OCI-M2 (cell line): Measurements from ENCODE around the gene RPL31.

ENCODE experiments used
- DNase-seq: peaks from one replicate; lab custom pipeline; 2025; ENCODE audit not compliant: unreplicated experiment; lab: John Stamatoyannopoulos, UW

RPL31 gene

GRCh38 chr2:100993294-100993693, 8.8 kb upstream of the RPL31 start:
- no peak for DNase-seq

GRCh38 chr2:100995309-100996075, 6.6 kb upstream of the RPL31 start:
- DNase-seq, result no peak

- no peak for DNase-seq
Measured at GRCh38 chr2:100997509-100998234, 4.4 kb upstream of the RPL31 start.

- no peak for DNase-seq
Measured at GRCh38 chr2:100998235-100998573, 3.9 kb upstream of the RPL31 start.

- DNase-seq, result no peak
Measured at GRCh38 chr2:100999995-101000394, 2.1 kb upstream of the RPL31 start.

DNA sequence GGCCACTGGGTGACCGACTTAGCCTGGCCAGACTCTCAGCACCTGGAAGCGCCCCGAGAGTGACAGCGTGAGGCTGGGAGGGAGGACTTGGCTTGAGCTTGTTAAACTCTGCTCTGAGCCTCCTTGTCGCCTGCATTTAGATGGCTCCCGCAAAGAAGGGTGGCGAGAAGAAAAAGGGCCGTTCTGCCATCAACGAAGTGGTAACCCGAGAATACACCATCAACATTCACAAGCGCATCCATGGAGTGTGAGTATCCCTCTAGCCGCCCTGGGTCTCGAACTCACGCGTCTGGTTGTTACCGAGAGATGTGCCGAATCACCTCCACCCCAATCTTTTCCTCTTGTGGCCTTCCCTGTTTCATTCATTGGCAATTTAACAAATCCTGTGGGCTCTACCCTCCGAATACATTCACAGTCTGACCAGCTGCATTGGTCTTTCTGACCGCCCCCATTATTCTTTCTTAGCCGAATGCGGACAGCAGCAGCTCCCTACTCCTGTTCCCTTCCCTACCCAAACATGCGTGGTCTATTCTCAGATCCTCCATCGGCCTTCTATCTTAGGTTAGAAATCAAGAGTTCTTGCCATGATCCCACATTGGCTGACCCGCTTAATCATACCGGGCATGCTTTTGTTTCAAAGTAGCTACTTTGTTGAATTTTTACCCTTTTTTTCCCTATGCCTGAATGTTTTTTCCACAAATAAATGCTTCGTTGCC, 631 bp downstream of the RPL31 start:
- no peak for DNase-seq

GRCh38 chr2:101003278-101003775, 1.2 kb downstream of the RPL31 start:
- DNase-seq, result no peak

GRCh38 chr2:101004620-101005325, 2.7 kb downstream of the RPL31 start:
- DNase-seq, result no peak

DNA sequence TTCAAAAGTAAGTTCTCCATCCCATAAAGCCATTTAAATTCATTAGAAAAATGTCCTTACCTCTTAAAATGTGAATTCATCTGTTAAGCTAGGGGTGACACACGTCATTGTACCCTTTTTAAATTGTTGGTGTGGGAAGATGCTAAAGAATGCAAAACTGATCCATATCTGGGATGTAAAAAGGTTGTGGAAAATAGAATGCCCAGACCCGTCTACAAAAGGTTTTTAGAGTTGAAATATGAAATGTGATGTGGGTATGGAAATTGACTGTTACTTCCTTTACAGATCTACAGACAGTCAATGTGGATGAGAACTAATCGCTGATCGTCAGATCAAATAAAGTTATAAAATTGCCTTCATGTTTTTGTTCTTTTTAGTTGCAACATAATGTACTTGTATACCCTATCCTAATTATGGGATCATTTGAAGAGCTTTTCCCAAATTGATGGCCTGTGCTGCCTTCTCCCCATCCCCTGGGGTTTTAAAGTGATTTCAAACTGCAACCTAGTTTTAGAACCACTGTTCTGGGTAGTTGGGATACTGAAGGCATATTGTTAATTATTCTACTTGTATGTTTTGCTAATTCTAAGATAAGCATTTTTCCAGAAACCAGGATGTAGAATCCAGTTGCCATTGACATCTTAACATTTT, 4.1 kb downstream of the RPL31 start:
- DNase-seq, result no peak

- no peak for DNase-seq
Measured at GRCh38 chr2:101007415-101008345, 5.6 kb downstream of the RPL31 start.

GRCh38 chr2:101011152-101011551, 9.1 kb downstream of the RPL31 start:
- DNase-seq, result no peak

- no peak for DNase-seq
Measured at GRCh38 chr2:101012054-101012705, 10.1 kb downstream of the RPL31 start.

GRCh38 chr2:101012706-101013181, 10.7 kb downstream of the RPL31 start:
- no peak for DNase-seq

DNA sequence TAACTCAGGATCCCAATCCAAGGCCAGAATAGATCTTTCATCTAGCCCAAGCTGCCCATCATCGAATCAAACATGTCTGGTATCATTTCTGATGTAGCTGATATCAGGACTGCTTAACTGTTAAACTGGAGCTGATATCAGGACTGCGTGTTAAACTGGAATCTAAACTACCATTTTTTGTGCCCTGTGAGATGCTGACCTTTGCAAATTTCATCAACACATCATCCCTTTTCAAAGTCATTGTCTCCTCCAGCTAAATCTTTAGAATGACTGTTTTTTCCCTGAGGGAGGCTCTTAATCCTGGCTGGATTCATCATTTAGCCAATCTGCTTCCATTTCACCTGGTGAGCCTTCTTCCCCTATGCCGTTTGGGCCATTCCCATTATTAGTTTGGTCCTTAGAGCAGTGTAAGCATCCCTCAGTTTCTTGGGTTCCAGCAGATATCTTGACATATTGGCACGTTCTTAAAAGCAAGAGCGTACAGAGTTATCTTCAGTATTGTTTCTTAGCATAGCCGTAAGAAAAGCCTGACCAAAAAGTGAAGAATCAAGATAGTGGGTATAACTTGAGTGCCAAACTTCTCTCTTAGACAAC, 12.3 kb downstream of the RPL31 start:
- DNase-seq, result no peak

- no peak for DNase-seq
Measured at GRCh38 chr2:101017371-101017770, 15.3 kb downstream of the RPL31 start.

GRCh38 chr2:101018934-101019333, 16.8 kb downstream of the RPL31 start:
- no peak for DNase-seq

DNA sequence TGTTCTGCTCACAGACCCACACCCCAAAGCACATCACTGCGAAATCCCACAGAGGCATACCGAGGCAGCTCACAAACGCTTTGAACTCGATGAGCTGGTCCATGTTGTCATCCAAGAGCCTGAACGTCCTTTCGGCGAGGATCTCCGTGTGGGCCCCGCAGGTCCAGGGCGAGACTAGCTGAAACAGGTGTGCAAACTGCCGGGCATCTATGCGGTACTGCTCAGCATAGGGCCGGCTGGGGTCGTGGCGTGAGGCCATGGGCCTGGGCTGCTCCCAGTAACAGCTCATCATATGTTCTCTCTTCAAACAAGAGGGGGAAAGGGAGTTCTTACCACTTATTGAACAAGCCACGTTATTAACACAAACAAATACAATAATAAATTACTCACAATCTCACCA, 20.1 kb downstream of the RPL31 start:
- DNase-seq, result no peak

DNA sequence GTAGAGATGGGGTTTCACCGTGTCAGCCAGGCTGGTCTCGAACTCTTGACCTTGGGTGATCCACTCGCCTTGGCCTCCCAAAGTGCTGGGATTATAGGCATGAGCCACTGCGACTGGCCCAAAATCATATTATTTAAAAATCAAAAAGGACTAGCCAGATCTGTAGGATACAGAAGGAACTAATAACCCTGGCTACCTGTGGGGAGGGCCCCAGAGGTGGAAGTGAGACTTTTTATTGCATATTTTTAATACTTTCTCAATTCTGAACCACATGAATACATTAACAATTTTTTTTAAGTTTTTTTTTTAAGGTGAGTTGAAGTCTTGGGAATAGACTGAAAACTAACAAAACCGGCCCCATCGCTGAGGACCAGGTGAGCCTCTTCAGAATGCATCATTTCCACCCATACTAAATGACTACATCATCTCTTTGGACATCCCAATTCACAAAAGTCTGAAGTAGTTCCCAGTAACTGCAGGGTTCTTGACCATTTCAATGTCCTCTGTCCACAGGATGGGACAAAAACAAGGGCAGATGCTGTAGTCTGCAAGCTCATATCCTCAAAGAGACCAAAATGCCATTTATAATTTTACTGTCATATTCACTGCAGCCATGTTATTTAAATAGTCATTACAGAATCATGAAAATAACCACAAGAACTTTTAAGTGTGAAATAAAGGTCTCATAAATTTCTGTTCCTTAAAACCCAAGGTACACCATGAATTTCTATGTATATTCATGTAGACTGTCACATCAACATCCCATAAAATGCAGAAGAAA, 21.4 kb downstream of the RPL31 start:
- DNase-seq, result no peak
